AG09309 (cell line): Measurements from ENCODE around the gene PARVA.
A peak's percentile ranks its signal among the peaks of the same experiment; 100 is the strongest.

ENCODE experiments used
- DNase-seq: peaks from one replicate; pipeline ENCODE4 v3.0.0-alpha.2; 2010; ENCODE audit warnings: low read depth
- H3K4me3 ChIP-seq: 2 replicates; pipeline ENCODE4 v1.5.1; 2011; ENCODE audit warnings: mild to moderate bottlenecking, low read depth, low read length, moderate library complexity; ENCODE audit not compliant: control insufficient read depth
- TF ChIP-seq, protein P1 (sequence below): IDR thresholded peaks from 2 replicates; pipeline ENCODE4 v1.5.1; 2011; ENCODE audit warnings: mild to moderate bottlenecking, low read depth, low read length, inconsistent platforms; ENCODE audit not compliant: insufficient read depth, control insufficient read depth; ENCODE audit errors: missing control alignments

PARVA gene

GRCh38 chr11:12523180-12523924 lies 146.0 kb downstream of the PARVA start:
- no peak overlapping the region for H3K4me3 ChIP-seq
- DNase-seq: no peak
- TF ChIP-seq, protein P1, sequence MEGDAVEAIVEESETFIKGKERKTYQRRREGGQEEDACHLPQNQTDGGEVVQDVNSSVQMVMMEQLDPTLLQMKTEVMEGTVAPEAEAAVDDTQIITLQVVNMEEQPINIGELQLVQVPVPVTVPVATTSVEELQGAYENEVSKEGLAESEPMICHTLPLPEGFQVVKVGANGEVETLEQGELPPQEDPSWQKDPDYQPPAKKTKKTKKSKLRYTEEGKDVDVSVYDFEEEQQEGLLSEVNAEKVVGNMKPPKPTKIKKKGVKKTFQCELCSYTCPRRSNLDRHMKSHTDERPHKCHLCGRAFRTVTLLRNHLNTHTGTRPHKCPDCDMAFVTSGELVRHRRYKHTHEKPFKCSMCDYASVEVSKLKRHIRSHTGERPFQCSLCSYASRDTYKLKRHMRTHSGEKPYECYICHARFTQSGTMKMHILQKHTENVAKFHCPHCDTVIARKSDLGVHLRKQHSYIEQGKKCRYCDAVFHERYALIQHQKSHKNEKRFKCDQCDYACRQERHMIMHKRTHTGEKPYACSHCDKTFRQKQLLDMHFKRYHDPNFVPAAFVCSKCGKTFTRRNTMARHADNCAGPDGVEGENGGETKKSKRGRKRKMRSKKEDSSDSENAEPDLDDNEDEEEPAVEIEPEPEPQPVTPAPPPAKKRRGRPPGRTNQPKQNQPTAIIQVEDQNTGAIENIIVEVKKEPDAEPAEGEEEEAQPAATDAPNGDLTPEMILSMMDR: no peak

DNA sequence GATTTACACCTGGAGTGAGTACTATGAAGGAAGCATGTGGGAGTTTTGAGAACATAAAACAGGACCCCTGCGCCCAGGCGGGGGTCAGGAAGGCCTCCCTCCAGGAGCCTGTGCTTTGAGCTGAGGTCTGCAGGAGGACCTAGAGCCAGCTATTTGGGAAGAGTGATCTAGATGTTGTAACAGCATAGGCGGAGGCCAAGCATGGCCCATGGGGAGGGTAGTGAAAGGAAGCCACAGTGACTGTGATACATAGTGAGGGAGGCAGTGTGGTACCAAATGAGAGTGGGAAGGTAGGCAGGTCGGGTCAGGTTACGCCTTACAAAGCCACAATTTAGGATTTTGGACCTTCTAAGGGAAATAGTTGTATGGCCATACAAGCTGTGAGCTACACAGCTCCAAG lies 147.5 kb downstream of the PARVA start:
- no peak overlapping the region for H3K4me3 ChIP-seq
- TF ChIP-seq, protein P1: no peak
- DNase-seq: no peak

DNA sequence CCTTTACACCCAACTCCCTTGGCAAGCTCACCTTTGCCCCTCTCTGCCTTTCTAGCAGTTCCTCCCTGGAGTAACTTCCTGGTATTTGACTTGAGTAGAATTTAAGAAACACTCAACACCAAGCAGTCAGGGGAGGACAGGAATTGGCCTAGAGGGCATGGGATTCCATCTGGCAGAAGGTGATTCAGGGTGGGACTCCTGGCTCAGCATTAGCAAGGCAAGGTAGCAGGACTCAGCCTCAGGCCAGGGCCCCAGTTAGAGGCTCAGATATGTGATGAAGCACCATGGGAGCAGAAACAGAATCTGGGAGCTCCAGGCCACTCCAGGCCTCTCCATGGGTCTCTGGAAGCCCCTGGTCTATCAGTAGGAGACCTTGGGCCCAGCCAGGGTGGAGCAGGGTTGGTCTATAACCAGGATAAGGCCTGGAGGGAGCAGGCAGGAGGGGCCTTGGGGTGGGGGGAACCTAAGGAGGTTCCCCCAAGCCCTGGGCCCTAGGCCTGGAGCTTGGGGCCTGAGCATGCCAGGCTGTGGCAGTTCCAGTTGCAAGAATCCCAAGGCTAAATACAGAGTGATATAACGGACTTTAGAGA lies 148.2 kb downstream of the PARVA start:
- TF ChIP-seq, protein P1: no peak

DNA sequence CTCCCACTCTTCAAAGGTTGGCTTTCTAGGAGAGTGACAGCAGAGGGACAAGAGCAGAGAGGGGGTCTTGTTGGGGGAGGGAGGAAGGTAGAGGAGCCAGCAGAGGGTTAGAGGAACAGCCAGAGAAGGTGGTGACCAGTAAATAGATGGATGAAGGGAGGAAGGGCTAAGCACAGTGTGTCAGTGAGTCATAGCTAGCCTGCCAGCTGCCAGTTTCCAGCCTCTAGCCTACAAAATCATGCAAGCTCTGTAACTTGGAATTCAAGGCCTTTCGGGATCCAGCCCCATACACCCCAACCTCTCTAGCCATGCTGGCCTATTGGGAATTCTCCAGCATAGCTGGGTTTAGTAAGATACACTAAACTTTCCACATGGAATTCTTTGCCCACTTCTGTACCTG lies 149.4 kb downstream of the PARVA start:
- peak; percentile 52 for DNase-seq
- TF ChIP-seq, protein P1: no peak
- no peak overlapping the region for H3K4me3 ChIP-seq

More for the DNA sequence above, 148.2 kb downstream of the PARVA start:
- no peak for DNase-seq
- no peak overlapping the region for H3K4me3 ChIP-seq

DNA sequence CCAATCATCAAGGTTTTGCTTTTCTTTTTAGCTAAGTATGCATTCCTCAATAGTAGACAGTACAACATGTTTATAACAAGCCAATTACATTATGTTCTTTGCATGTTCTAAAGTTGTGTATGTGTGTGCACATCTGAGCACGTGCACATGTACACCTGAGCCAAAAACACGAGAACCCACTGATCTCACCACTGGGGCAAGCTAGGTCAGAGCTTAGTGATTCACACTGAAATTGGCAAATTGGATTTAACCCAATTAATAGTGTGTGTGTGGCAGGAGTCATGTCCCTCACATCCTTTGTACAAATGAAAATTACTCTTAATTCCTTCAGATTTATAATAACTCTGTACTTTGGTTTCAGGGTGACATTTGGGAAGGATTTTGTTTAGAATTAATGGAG lies 151.1 kb downstream of the PARVA start:
- no peak for DNase-seq
- H3K4me3 ChIP-seq: no peak overlapping the region
- TF ChIP-seq, protein P1: no peak

DNA sequence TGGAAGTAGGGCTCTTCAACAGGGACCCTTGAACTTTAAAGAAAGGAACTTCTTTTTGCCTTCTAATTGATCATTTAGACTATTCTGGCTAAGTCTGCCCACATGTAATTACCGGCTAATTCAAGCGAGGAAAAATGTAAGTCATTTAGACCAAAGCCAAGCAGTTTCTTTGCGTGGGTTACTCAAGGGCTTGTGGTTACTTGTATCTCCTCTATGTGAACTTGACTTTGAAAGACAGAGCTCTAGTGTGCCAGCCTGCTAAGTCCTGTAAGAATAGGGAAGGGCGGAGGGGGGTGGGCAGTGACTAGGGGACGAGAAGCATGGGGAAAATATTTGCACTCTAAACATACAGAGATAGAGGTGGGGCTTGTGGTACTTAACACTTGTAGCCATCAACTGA lies 151.7 kb downstream of the PARVA start:
- no peak for DNase-seq
- no peak overlapping the region for H3K4me3 ChIP-seq
- TF ChIP-seq, protein P1: no peak
